ENCODE data around the gene PLXNA4. TPM values are rescaled to one million over a fixed set of nuclear protein-coding genes. Genes with fewer than 3 reads are reported as not detected.

PLXNA4 gene
- total RNA-seq, 1 experiment from 2014 or later: not detected

DNA sequence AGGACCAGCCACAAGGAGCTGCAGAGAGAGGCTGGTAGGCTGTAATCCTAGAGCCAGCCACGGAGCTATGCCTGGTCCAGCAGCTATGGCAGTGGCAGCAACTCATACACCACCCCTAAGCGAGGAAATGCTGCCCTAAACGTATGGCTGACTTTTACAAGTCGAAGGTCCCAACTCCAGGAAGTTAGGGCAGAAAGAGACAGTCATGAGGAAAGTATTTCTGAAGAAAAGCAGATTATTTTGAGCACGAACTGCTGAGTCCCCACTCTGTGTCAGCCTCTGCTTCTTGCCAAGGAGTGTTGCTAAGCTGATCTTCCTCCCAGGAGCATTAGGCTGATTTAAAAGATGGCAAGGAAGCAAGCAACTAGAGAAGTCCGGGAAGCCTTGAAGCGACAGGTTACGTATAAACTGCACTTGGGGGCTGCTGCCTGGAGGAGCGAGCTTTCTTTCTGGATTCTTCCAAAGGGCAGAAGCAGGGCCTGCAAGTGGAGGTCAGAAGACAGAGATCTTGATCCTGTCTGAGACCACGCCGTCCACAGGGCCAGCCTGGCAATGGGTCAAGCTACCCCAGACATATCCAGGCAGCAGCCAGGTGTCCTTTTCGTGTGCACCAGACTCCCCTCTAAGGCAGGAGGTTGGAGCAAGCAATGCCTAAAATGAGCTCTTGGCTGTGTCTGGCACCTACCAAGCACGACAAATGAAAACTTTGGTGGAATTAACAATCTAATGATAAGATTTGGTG lies 39.4 kb downstream of the PLXNA4 start:
- H3K36me3 ChIP-seq (ENCODE audit: control insufficient read depth in 1 of 2, insufficient read depth in 2 of 2, low read length in 2 of 2): no peaks in the 10 kb centered on the region
- H3K4me2 ChIP-seq (ENCODE audit: low read length): no peak overlapping the region
- BruUV-seq (replicated peaks): no TSS peak
- DNase-seq (ENCODE audit: low read depth, low spot score): no peak
- no peaks in the 10 kb centered on the region for H3K4me1 ChIP-seq (ENCODE audit: control insufficient read depth in 1 of 2, insufficient read depth in 2 of 2, low read length in 2 of 2)
- TF ChIP-seq SRF (IDR thresholded peaks at IDR 0.05; ENCODE audit: low read depth): no peak
- TF ChIP-seq CBX3 (IDR thresholded peaks at IDR 0.05; ENCODE audit: low read depth): no peak
- peaks cover 90% of the 10 kb centered on the region for H3K27me3 ChIP-seq (ENCODE audit: insufficient read depth, low read length)
- intact Hi-C loops (cut with micrococcal nuclease): no loop called here
- no peaks in the 10 kb centered on the region for H4K20me1 ChIP-seq (ENCODE audit: insufficient read depth)
- ATAC-seq: no peak
- H3K9me2 ChIP-seq (ENCODE audit: insufficient read depth): no peaks in the 10 kb centered on the region
- ChIA-PET CTCF (no interaction called here), RAD21 (ENCODE audit: low non-redundant PET in 1 of 2, low total read pairs in 2 of 2, uncharacterized antibody in 2 of 2, unreplicated experiment in 2 of 2) (no interaction called here), POLR2A (no interaction called here)
- H3K27ac ChIP-seq (ENCODE audit: low read depth, low read length): no peak overlapping the region
- no peak overlapping the region for H3K9ac ChIP-seq (ENCODE audit: low read length)
- H3K9me3 ChIP-seq (ENCODE audit: control insufficient read depth in 1 of 2, insufficient read depth in 1 of 2, low read depth in 1 of 2, low read length in 2 of 2): no peaks in the 10 kb centered on the region
- H2AFZ ChIP-seq (ENCODE audit: low read depth, low read length, poor library complexity, severe bottlenecking): no peak overlapping the region
- H3K4me3 ChIP-seq (replicated peaks in 1 of 2; ENCODE audit: low read depth in 1 of 2, low read length in 2 of 2): no peak overlapping the region
- H3K79me2 ChIP-seq (ENCODE audit: insufficient read depth, low read length): no peaks in the 10 kb centered on the region

DNA sequence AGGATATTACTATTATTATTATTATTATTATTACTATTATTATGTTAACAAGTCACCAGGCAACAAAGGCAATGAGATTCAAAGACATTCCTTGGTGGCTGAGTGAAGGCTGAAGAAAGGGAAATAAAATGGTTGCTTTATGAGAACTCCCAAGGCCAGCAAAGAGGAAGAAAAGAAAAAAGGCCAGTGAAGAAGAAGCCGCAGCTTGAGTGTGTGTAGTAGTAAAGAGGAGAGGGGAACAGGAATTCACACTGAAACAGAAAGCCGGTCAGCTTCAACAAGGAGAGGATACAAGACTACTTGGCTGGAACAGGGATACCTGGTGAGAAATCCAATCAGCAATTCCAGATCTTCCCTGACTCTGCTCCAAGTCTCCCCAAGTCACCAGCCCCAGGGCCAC lies 42.4 kb downstream of the PLXNA4 start:
- BruUV-seq (replicated peaks): no TSS peak
- H4K20me1 ChIP-seq (ENCODE audit: insufficient read depth): no peaks in the 10 kb centered on the region
- no peak overlapping the region for H3K27ac ChIP-seq (ENCODE audit: low read depth, low read length)
- intact Hi-C loops (cut with micrococcal nuclease): no loop called here
- H3K4me3 ChIP-seq (replicated peaks in 1 of 2; ENCODE audit: low read depth in 1 of 2, low read length in 2 of 2): no peak overlapping the region
- POLR2A ChIA-PET: no interaction called here
- RAD21 ChIA-PET (ENCODE audit: low non-redundant PET in 1 of 2, low total read pairs in 2 of 2, uncharacterized antibody in 2 of 2, unreplicated experiment in 2 of 2): no interaction called here
- no peak overlapping the region for H2AFZ ChIP-seq (ENCODE audit: low read depth, low read length, poor library complexity, severe bottlenecking)
- no peak overlapping the region for H3K9ac ChIP-seq (ENCODE audit: low read length)
- no peak for ATAC-seq
- H3K9me3 ChIP-seq (ENCODE audit: control insufficient read depth in 1 of 2, insufficient read depth in 1 of 2, low read depth in 1 of 2, low read length in 2 of 2): no peaks in the 10 kb centered on the region
- CTCF ChIA-PET: no interaction called here
- no peak overlapping the region for H3K4me2 ChIP-seq (ENCODE audit: low read length)
- TF ChIP-seq, protein P1, sequence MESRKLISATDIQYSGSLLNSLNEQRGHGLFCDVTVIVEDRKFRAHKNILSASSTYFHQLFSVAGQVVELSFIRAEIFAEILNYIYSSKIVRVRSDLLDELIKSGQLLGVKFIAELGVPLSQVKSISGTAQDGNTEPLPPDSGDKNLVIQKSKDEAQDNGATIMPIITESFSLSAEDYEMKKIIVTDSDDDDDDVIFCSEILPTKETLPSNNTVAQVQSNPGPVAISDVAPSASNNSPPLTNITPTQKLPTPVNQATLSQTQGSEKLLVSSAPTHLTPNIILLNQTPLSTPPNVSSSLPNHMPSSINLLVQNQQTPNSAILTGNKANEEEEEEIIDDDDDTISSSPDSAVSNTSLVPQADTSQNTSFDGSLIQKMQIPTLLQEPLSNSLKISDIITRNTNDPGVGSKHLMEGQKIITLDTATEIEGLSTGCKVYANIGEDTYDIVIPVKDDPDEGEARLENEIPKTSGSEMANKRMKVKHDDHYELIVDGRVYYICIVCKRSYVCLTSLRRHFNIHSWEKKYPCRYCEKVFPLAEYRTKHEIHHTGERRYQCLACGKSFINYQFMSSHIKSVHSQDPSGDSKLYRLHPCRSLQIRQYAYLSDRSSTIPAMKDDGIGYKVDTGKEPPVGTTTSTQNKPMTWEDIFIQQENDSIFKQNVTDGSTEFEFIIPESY (IDR thresholded peaks at IDR 0.05; ENCODE audit: extremely low read depth, insufficient replicate concordance, low read length): no peak
- no peak for TF ChIP-seq JUND (IDR thresholded peaks at IDR 0.05)
- TF ChIP-seq POLR2AphosphoS5 (IDR thresholded peaks at IDR 0.05; ENCODE audit: low read depth, low read length): no peak
- TF ChIP-seq, protein P2, sequence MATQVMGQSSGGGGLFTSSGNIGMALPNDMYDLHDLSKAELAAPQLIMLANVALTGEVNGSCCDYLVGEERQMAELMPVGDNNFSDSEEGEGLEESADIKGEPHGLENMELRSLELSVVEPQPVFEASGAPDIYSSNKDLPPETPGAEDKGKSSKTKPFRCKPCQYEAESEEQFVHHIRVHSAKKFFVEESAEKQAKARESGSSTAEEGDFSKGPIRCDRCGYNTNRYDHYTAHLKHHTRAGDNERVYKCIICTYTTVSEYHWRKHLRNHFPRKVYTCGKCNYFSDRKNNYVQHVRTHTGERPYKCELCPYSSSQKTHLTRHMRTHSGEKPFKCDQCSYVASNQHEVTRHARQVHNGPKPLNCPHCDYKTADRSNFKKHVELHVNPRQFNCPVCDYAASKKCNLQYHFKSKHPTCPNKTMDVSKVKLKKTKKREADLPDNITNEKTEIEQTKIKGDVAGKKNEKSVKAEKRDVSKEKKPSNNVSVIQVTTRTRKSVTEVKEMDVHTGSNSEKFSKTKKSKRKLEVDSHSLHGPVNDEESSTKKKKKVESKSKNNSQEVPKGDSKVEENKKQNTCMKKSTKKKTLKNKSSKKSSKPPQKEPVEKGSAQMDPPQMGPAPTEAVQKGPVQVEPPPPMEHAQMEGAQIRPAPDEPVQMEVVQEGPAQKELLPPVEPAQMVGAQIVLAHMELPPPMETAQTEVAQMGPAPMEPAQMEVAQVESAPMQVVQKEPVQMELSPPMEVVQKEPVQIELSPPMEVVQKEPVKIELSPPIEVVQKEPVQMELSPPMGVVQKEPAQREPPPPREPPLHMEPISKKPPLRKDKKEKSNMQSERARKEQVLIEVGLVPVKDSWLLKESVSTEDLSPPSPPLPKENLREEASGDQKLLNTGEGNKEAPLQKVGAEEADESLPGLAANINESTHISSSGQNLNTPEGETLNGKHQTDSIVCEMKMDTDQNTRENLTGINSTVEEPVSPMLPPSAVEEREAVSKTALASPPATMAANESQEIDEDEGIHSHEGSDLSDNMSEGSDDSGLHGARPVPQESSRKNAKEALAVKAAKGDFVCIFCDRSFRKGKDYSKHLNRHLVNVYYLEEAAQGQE (IDR thresholded peaks at IDR 0.05; ENCODE audit: low read depth): no peak
- TF ChIP-seq SRF (IDR thresholded peaks at IDR 0.05; ENCODE audit: low read depth): no peak
- TF ChIP-seq EZH2phosphoT487 (IDR thresholded peaks at IDR 0.05; ENCODE audit: borderline replicate concordance): no peak
- no peak for TF ChIP-seq EGR1 (IDR thresholded peaks at IDR 0.05; ENCODE audit: low read depth)
- TF ChIP-seq, protein P3, sequence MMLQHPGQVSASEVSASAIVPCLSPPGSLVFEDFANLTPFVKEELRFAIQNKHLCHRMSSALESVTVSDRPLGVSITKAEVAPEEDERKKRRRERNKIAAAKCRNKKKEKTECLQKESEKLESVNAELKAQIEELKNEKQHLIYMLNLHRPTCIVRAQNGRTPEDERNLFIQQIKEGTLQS (IDR thresholded peaks at IDR 0.05): no peak
- no peak for TF ChIP-seq EZH2 (IDR thresholded peaks at IDR 0.05)
- no peak for TF ChIP-seq SP1 (IDR thresholded peaks at IDR 0.05; ENCODE audit: low read depth)
- TF ChIP-seq CBX3 (IDR thresholded peaks at IDR 0.05; ENCODE audit: low read depth): no peak
- no peaks in the 10 kb centered on the region for H3K36me3 ChIP-seq (ENCODE audit: control insufficient read depth in 1 of 2, insufficient read depth in 2 of 2, low read length in 2 of 2)
- H3K79me2 ChIP-seq (ENCODE audit: insufficient read depth, low read length): no peaks in the 10 kb centered on the region
- DNase-seq (ENCODE audit: low read depth, low spot score): no peak
- no peaks in the 10 kb centered on the region for H3K4me1 ChIP-seq (ENCODE audit: control insufficient read depth in 1 of 2, insufficient read depth in 2 of 2, low read length in 2 of 2)
- no peaks in the 10 kb centered on the region for H3K9me2 ChIP-seq (ENCODE audit: insufficient read depth)
- H3K27me3 ChIP-seq (ENCODE audit: insufficient read depth, low read length): peaks cover 87% of the 10 kb centered on the region
